ENCODE results near the gene ERI3.

GRCh38 chr1:44346184-44346583 lies 8.9 kb downstream of the ERI3 start:
- TF ChIP-seq NR3C1 (IDR thresholded peaks at IDR 0.05) (no peak), KDM1A (IDR thresholded peaks at IDR 0.05; ENCODE audit: low read depth) (no peak), CTCF (IDR thresholded peaks at IDR 0.05) (no peak), JUN (IDR thresholded peaks at IDR 0.05) (no peak), PBX3 (IDR thresholded peaks at IDR 0.05) (no peak), MAFK (IDR thresholded peaks at IDR 0.05; ENCODE audit: partially characterized antibody) (no peak)
